ENCODE data around the gene SMAD2.

DNA sequence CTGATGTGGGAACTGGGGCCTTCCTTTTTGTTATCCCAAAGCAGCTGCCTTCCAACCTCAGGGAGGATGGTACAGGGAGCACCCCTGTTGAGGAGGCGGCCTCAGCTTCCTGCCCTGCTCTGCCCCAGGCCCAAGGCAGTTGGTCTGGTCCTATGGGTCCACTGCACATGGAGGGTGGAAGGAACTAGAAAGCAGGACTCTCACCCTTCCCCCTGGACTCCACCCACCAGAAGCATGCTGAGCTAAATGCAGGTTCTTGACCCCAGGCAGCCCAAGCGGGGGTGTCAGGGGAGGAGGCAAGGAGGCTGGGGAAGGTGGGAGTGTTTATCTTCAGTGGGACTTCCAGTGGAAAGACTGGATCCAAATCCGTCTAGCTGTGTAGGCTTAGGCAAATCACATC, 158.5 kb downstream of the SMAD2 start:
- TF ChIP-seq, protein P1, sequence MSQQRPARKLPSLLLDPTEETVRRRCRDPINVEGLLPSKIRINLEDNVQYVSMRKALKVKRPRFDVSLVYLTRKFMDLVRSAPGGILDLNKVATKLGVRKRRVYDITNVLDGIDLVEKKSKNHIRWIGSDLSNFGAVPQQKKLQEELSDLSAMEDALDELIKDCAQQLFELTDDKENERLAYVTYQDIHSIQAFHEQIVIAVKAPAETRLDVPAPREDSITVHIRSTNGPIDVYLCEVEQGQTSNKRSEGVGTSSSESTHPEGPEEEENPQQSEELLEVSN (IDR thresholded peaks at IDR 0.05; ENCODE audit: borderline replicate concordance, low read depth): no peak
- TF ChIP-seq, protein P2, sequence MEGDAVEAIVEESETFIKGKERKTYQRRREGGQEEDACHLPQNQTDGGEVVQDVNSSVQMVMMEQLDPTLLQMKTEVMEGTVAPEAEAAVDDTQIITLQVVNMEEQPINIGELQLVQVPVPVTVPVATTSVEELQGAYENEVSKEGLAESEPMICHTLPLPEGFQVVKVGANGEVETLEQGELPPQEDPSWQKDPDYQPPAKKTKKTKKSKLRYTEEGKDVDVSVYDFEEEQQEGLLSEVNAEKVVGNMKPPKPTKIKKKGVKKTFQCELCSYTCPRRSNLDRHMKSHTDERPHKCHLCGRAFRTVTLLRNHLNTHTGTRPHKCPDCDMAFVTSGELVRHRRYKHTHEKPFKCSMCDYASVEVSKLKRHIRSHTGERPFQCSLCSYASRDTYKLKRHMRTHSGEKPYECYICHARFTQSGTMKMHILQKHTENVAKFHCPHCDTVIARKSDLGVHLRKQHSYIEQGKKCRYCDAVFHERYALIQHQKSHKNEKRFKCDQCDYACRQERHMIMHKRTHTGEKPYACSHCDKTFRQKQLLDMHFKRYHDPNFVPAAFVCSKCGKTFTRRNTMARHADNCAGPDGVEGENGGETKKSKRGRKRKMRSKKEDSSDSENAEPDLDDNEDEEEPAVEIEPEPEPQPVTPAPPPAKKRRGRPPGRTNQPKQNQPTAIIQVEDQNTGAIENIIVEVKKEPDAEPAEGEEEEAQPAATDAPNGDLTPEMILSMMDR (IDR thresholded peaks at IDR 0.05): no peak
- TF ChIP-seq KDM1A (IDR thresholded peaks at IDR 0.05; ENCODE audit: low read depth) (no peak), PHF8 (IDR thresholded peaks at IDR 0.05; ENCODE audit: borderline replicate concordance, low read depth) (no peak), CEBPB (IDR thresholded peaks at IDR 0.05) (no peak), EP300 (IDR thresholded peaks at IDR 0.05) (no peak), NPAS2 (CRISPR knock-in tag; IDR thresholded peaks at IDR 0.05; ENCODE audit: borderline replicate concordance) (no peak), HOXB5 (CRISPR knock-in tag; IDR thresholded peaks at IDR 0.05) (no peak), EHMT2 (IDR thresholded peaks at IDR 0.05; ENCODE audit: low read depth) (no peak), POLR2A (IDR thresholded peaks at IDR 0.05; ENCODE audit: low read length) (no peak), KDM5A (IDR thresholded peaks at IDR 0.05) (no peak), ZFP36 (IDR thresholded peaks at IDR 0.05; ENCODE audit: borderline replicate concordance, partially characterized antibody) (no peak)
